Measurements from ENCODE around the gene CSRP3. TPM values are rescaled to one million over a fixed set of nuclear protein-coding genes. Genes with fewer than 3 reads are reported as not detected.

CSRP3 gene
- total and polyA plus RNA-seq, 4 donors = 0.08 TPM; not detected in 3

GRCh38 chr11:19218786-19219460 lies 17.1 kb upstream of the CSRP3 start:
- H3K27ac ChIP-seq (ENCODE audit: low read depth in 1 of 2, low read length in 2 of 2) = no peak overlapping the region
- no peak overlapping the region for H3K9ac ChIP-seq (ENCODE audit: low read depth in 1 of 2, low read length in 2 of 2)
- no peak overlapping the region for H3K4me3 ChIP-seq (ENCODE audit: low read depth in 1 of 3, low read length in 3 of 3)
- TF ChIP-seq FOXA1 (IDR thresholded peaks at IDR 0.05) (no peak), REST (IDR thresholded peaks at IDR 0.05) (no peak), NR2F2 (IDR thresholded peaks at IDR 0.05) (no peak), SP1 (IDR thresholded peaks at IDR 0.05) (no peak), RAD21 (IDR thresholded peaks at IDR 0.05) (no peak), HNF4A (conservative IDR thresholded peaks at IDR 0.05) (no peak), JUND (IDR thresholded peaks at IDR 0.05) (no peak), CTCF (IDR thresholded peaks at IDR 0.05; ENCODE audit: low read depth, low read length, missing input control) (no peak), MAX (IDR thresholded peaks at IDR 0.05) (no peak), RXRA (IDR thresholded peaks at IDR 0.05) (no peak), ATF3 (IDR thresholded peaks at IDR 0.05) (no peak), GABPA (IDR thresholded peaks at IDR 0.05 in 1 of 2, conservative IDR thresholded peaks at IDR 0.05 in 1 of 2) (no peak), TAF1 (conservative IDR thresholded peaks at IDR 0.05) (no peak), ZBTB33 (IDR thresholded peaks at IDR 0.05) (no peak)
- no peaks in the 10 kb centered on the region for H3K27me3 ChIP-seq (ENCODE audit: control insufficient read depth in 4 of 4, insufficient read depth in 4 of 4, low read length in 3 of 4)
- WGBS = 86% methylated on average over 15 of the region's 15 CpGs
- H3K9me3 ChIP-seq (ENCODE audit: control insufficient read depth in 4 of 4, low read length in 3 of 4) = no peaks in the 10 kb centered on the region
- H3K4me1 ChIP-seq (ENCODE audit: control insufficient read depth in 4 of 4, insufficient read depth in 4 of 4, low read length in 3 of 4) = no peaks in the 10 kb centered on the region
- no peak for DNase-seq (ENCODE audit: low spot score)
- no peaks in the 10 kb centered on the region for H3K36me3 ChIP-seq (ENCODE audit: control insufficient read depth in 4 of 4, insufficient read depth in 3 of 4, low read depth in 1 of 4, low read length in 3 of 4)

- H3K4me1 ChIP-seq (ENCODE audit: control insufficient read depth in 4 of 4, insufficient read depth in 4 of 4, low read length in 3 of 4) = no peaks in the 10 kb centered on the region
- H3K4me3 ChIP-seq (ENCODE audit: low read depth in 1 of 3, low read length in 3 of 3) = no peak overlapping the region
- no peak overlapping the region for H3K27ac ChIP-seq (ENCODE audit: low read depth in 1 of 2, low read length in 2 of 2)
- no peaks in the 10 kb centered on the region for H3K9me3 ChIP-seq (ENCODE audit: control insufficient read depth in 4 of 4, low read length in 3 of 4)
- H3K36me3 ChIP-seq (ENCODE audit: control insufficient read depth in 4 of 4, insufficient read depth in 3 of 4, low read depth in 1 of 4, low read length in 3 of 4) = no peaks in the 10 kb centered on the region
- H3K9ac ChIP-seq (ENCODE audit: low read depth in 1 of 2, low read length in 2 of 2) = no peak overlapping the region
- DNase-seq (ENCODE audit: low spot score) = no peak
- TF ChIP-seq GABPA (IDR thresholded peaks at IDR 0.05 in 1 of 2, conservative IDR thresholded peaks at IDR 0.05 in 1 of 2) (no peak), NR2F2 (IDR thresholded peaks at IDR 0.05) (no peak), ATF3 (IDR thresholded peaks at IDR 0.05) (no peak), RXRA (IDR thresholded peaks at IDR 0.05) (no peak), SP1 (IDR thresholded peaks at IDR 0.05) (no peak), YY1 (IDR thresholded peaks at IDR 0.05) (no peak), HNF4A (conservative IDR thresholded peaks at IDR 0.05) (no peak), CTCF (IDR thresholded peaks at IDR 0.05; ENCODE audit: low read depth, low read length, missing input control) (no peak), FOXA1 (IDR thresholded peaks at IDR 0.05) (no peak), ZBTB33 (IDR thresholded peaks at IDR 0.05) (no peak)
- WGBS = 92% methylated on average over 3 of the region's 3 CpGs
- peaks cover 0 to under 1% (median 0%) of the 10 kb centered on the region in 4 donors for H3K27me3 ChIP-seq (ENCODE audit: control insufficient read depth in 4 of 4, insufficient read depth in 4 of 4, low read length in 3 of 4)
Observed at GRCh38 chr11:19218216-19218615, 16.4 kb upstream of the CSRP3 start.

Measured in liver (tissue), 9 donors.